Renal cortex interstitium (tissue), 11 donors: ENCODE data around the gene SRGAP3. TPM values are rescaled to one million over a fixed set of nuclear protein-coding genes. Genes with fewer than 3 reads are reported as not detected.
A peak's percentile ranks its signal among the peaks of the same experiment; 100 is the strongest.
"Not testable (repeated sequence)": the region's sequence is repeated elsewhere in the genome, so short reads cannot be mapped to it uniquely, and the experiment has no call there.

ENCODE experiments used
- DNase-seq, 11 donors: peaks; one replicate each; pipeline ENCODE4 v3.0.0-alpha.2; 2013; ENCODE audit warnings: low read depth in 9 of 11, low spot score in 4 of 11; ENCODE audit errors: extremely low read depth in 1 of 11
- polyA plus RNA-seq, 3 donors: library from polyadenylated mRNA; unstranded; fragments of 120-200 nt; gene quantifications; one replicate each; pipeline ENCODE4 v1.2.1, GENCODE V29; 2013; ENCODE audit not compliant: insufficient read length in 3 of 3

The SRGAP3 gene
- polyA plus RNA-seq, 3 donors, result 15.0 to 28.4 (median 16.2) TPM

- no peak for DNase-seq
Observed at GRCh38 chr3:9110316-9110715, 139.1 kb downstream of the SRGAP3 start.

GRCh38 chr3:9109568-9109914 lies 139.9 kb downstream of the SRGAP3 start:
- DNase-seq, result peak in 1 of 11 donors; percentile 55

GRCh38 chr3:9108876-9109567 lies 140.4 kb downstream of the SRGAP3 start:
- DNase-seq, result no peak

- DNase-seq, result no peak
Observed at GRCh38 chr3:9107738-9108137, 141.7 kb downstream of the SRGAP3 start.

- no peak for DNase-seq
Observed at GRCh38 chr3:9105421-9105820, 144.0 kb downstream of the SRGAP3 start.

- DNase-seq, result no peak
Observed at GRCh38 chr3:9104121-9104520, 145.3 kb downstream of the SRGAP3 start.

GRCh38 chr3:9102240-9102981 lies 147.0 kb downstream of the SRGAP3 start:
- DNase-seq, result no peak

- no peak for DNase-seq
Observed at GRCh38 chr3:9101286-9101685, 148.2 kb downstream of the SRGAP3 start.

- DNase-seq, result no peak
Observed at GRCh38 chr3:9100513-9100894, 148.9 kb downstream of the SRGAP3 start.

- no peak for DNase-seq
Observed at GRCh38 chr3:9099702-9100512, 149.5 kb downstream of the SRGAP3 start.

- peak in 3 of 11 donors; percentile 35 to 63 (median 51) for DNase-seq
Observed at GRCh38 chr3:9098716-9099675, 150.4 kb downstream of the SRGAP3 start.

GRCh38 chr3:9097495-9097894 lies 152.0 kb downstream of the SRGAP3 start:
- no peak for DNase-seq

GRCh38 chr3:9091486-9092235 lies 157.8 kb downstream of the SRGAP3 start:
- no peak for DNase-seq

- DNase-seq, result peak in 1 of 11 donors; percentile 18
Observed at GRCh38 chr3:9088441-9089353, 160.7 kb downstream of the SRGAP3 start.

GRCh38 chr3:9087831-9088413 lies 161.5 kb downstream of the SRGAP3 start:
- DNase-seq, result no peak

GRCh38 chr3:9085428-9085827 lies 164.0 kb downstream of the SRGAP3 start:
- DNase-seq, result not testable (repeated sequence)
